NCI-H128 (cell line): ENCODE measurements around the gene KDM8.

Experiments
- DNase-seq: peaks from one replicate; lab custom pipeline; 2025; ENCODE audit not compliant: unreplicated experiment; lab: John Stamatoyannopoulos, UW

The KDM8 gene

GRCh38 chr16:27228621-27229501, 25.5 kb downstream of the KDM8 start:
- no peak for DNase-seq

- no peak for DNase-seq
These were observed 26.7 kb downstream of the KDM8 start for GRCh38 chr16:27229891-27230470.

GRCh38 chr16:27230562-27231001, 27.3 kb downstream of the KDM8 start:
- no peak for DNase-seq

- no peak for DNase-seq
These were observed 28.4 kb downstream of the KDM8 start for GRCh38 chr16:27231692-27232060.

GRCh38 chr16:27232061-27232900, 29.0 kb downstream of the KDM8 start:
- DNase-seq, result no peak

GRCh38 chr16:27232901-27233625, 29.7 kb downstream of the KDM8 start:
- DNase-seq, result no peak

- no peak for DNase-seq
These were observed 30.4 kb downstream of the KDM8 start for GRCh38 chr16:27233731-27234130.

- DNase-seq, result no peak
These were observed 30.8 kb downstream of the KDM8 start for GRCh38 chr16:27234171-27234570.

GRCh38 chr16:27234603-27235002, 31.3 kb downstream of the KDM8 start:
- DNase-seq, result no peak

- DNase-seq, result no peak
These were observed 32.0 kb downstream of the KDM8 start for GRCh38 chr16:27235055-27235937.

GRCh38 chr16:27235938-27236245, 32.6 kb downstream of the KDM8 start:
- no peak for DNase-seq

- DNase-seq, result no peak
These were observed 33.4 kb downstream of the KDM8 start for GRCh38 chr16:27236635-27237218.

- DNase-seq, result no peak
These were observed 34.1 kb downstream of the KDM8 start for GRCh38 chr16:27237219-27238015.

- no peak for DNase-seq
These were observed 34.8 kb downstream of the KDM8 start for GRCh38 chr16:27238016-27238587.

- DNase-seq, result no peak
These were observed 35.3 kb downstream of the KDM8 start for GRCh38 chr16:27238591-27238990.

- no peak for DNase-seq
These were observed 35.7 kb downstream of the KDM8 start for GRCh38 chr16:27239026-27239425.

GRCh38 chr16:27239906-27240655, 36.8 kb downstream of the KDM8 start:
- no peak for DNase-seq

- no peak for DNase-seq
These were observed 37.7 kb downstream of the KDM8 start for GRCh38 chr16:27240948-27241531.
